Stimulated activated CD8-positive, alpha-beta memory T cell treated with anti-CD3 and anti-CD28 coated beads, Interleukin-7, amount 100 ng/mL, for 1 hour (primary cell): ENCODE measurements around the gene HDX.
A peak's percentile ranks its signal among the peaks of the same experiment; 100 is the strongest.
"Not testable (repeated sequence)": the region's sequence is repeated elsewhere in the genome, so short reads cannot be mapped to it uniquely, and the experiment has no call there.

Experiments used
- DNase-seq, 2 donors: peaks; one replicate each; pipeline ENCODE4 v3.0.0-alpha.2; 2020; ENCODE audit warnings: low read depth in 2 of 2

Gene HDX

GRCh38 chrX:84501798-84502628 lies at the start of gene HDX:
TSS of gene HDX (minus strand) at chrX:84502453. CDS start at chrX:84475397, 27,056 bp downstream.
- DNase-seq: peak in 1 of 2 donors; percentile 20

- not testable (repeated sequence) for DNase-seq
These were observed 39.1 kb upstream of the HDX start for GRCh38 chrX:84541315-84541714.

GRCh38 chrX:84537627-84538026 lies 35.4 kb upstream of the HDX start:
- DNase-seq: not testable (repeated sequence)

GRCh38 chrX:84488426-84488825 lies 13.8 kb downstream of the HDX start:
- DNase-seq: no peak

GRCh38 chrX:84487365-84488353 lies 14.6 kb downstream of the HDX start:
- no peak for DNase-seq

- no peak for DNase-seq
These were observed 23.2 kb downstream of the HDX start for GRCh38 chrX:84479086-84479485.

GRCh38 chrX:84477114-84477513 lies 25.1 kb downstream of the HDX start:
- no peak for DNase-seq

GRCh38 chrX:84475596-84475995 lies 26.7 kb downstream of the HDX start:
- no peak for DNase-seq

GRCh38 chrX:84475101-84475500 lies 27.2 kb downstream of the HDX start:
- DNase-seq: no peak

GRCh38 chrX:84469226-84469625 lies 33.0 kb downstream of the HDX start:
- DNase-seq: no peak

GRCh38 chrX:84467898-84468297 lies 34.4 kb downstream of the HDX start:
- no peak for DNase-seq

- no peak for DNase-seq
These were observed 48.7 kb downstream of the HDX start for GRCh38 chrX:84453351-84454246.

GRCh38 chrX:84441143-84441542 lies 61.1 kb downstream of the HDX start:
- no peak for DNase-seq

GRCh38 chrX:84415140-84415539 lies 87.1 kb downstream of the HDX start:
- DNase-seq: no peak

GRCh38 chrX:84363663-84364062 lies 138.6 kb downstream of the HDX start:
- DNase-seq: no peak

GRCh38 chrX:84363051-84363450 lies 139.2 kb downstream of the HDX start:
- no peak for DNase-seq

- DNase-seq: no peak
These were observed 139.9 kb downstream of the HDX start for GRCh38 chrX:84362184-84362838.

- DNase-seq: no peak
These were observed 144.0 kb downstream of the HDX start for GRCh38 chrX:84358271-84358670.

- DNase-seq: no peak
These were observed 145.0 kb downstream of the HDX start for GRCh38 chrX:84357296-84357695.

- no peak for DNase-seq
These were observed 161.3 kb downstream of the HDX start for GRCh38 chrX:84340968-84341367.
